GM21381 (cell line): ENCODE data around the gene UBE3B.

Experiments used
- ATAC-seq: cut with Tn5 transposase; IDR thresholded peaks from one replicate; pipeline ENCODE4 v1.9.1; 2021; ENCODE audit warnings: mild to moderate bottlenecking, moderate library complexity; ENCODE audit not compliant: unreplicated experiment

UBE3B gene

GRCh38 chr12:109448707-109449390 lies 28.6 kb upstream of the UBE3B start:
- ATAC-seq = no peak

DNA sequence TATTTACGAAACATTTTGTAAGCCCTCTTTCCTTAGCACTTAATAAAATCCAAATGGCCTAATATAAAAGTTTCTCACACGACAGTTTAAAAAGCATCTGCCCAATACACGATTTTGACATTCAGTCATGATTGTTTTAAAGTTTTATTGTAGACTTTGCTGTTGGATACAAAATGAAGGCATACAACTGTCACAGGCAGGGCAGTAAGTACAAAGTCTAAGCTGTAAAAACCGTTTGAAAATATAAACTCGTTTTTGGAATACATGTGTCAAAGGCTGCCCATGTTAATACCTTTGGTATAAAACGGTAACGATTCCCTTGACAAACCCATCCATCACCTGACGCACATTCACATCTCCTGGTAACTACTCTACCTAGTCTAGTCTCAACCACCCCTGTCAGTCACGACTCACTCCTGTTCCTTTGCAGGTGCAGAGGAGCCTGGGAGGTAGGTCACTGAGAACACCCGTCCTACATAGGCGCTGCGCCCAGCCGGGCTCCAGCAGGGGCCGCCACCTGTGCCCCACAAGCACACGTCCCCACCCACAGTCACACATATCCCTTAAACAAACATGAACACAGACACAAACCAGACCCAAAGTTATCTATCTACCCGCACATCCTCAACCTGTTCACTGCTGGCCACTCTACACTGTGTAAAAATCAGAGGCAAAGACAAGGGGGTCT lies 27.4 kb upstream of the UBE3B start:
- ATAC-seq = no peak

DNA sequence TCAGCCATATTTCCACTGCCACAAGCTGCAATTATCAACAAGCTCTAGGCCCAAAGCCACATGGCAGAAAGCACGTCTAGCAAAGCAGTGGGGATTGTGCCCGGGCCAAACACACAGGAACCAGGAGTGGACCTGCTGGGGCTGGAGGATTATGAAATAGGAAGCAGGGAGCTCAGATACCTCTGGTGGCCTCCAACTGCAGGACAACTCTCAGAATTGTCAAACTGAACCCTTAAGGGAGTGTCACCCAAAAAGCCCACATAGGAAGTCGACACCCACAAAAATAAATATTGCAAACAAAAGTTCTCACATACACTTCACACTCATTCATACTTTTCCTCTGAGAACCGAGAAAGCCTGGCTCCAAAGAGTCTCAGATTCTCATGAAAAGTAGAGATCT lies 26.5 kb upstream of the UBE3B start:
- ATAC-seq = no peak

- ATAC-seq = no peak
These were observed 26.0 kb upstream of the UBE3B start for GRCh38 chr12:109451400-109451799.

GRCh38 chr12:109452489-109452888 lies 24.9 kb upstream of the UBE3B start:
- no peak for ATAC-seq

DNA sequence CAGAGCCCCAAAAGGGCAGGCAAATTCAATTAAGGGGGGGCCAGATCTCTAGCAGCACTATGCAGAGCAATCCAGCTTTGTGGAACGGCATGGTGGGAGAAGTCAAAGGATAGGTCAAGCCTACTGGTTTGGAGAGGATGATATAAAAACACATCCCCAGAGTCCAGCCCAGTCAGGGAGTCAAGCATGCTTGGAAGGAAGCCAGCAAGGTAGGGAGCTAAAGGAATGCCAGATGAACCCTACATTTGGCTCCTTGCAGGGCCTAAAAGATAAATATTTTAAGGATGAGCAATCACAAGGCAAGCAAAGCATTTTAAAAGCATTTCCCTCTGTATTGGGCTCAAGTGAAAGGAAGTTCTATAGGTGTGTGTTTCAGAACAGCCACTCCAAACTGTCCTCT lies 21.7 kb upstream of the UBE3B start:
- ATAC-seq = no peak

- ATAC-seq = no peak
These were observed 19.3 kb upstream of the UBE3B start for GRCh38 chr12:109458086-109458485.

DNA sequence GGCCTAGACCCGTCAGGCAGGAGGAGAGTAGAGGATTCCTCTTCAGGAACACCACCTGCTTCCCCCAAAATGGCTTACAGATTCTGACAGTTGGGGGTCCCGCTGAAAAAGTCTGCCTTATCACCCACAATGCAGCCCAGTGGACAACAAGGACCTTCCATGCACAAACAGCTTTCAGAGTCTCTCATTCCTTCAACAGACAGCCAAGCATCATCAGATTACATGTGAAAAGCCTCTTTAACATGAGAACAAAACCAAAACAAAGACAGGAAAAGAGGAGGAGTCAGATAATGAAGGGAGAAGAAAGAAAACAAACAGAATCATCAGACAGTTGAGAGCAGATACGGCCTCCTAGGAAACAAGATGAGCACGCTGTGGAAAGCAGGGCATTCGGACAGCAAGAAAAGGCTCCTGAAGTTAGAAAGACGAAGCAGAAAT lies 18.6 kb upstream of the UBE3B start:
- ATAC-seq = no peak

DNA sequence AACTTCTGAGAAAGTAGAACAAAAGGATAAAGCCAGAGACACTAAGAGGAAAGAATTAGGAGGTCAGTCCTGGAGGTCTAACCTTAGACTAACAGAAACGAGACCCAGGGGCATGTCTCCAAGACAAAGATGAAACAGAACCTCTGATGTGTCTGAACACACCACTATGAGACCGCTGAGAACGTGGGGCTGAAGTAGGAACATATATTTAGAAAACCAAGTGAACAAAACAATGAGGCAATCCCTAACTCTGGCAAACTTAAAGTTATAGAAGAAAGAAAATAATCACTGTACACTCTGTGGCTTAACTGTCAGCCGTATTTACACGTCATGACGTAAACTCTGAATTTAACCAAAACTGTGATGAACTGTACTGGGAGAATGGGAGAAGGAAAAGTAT lies 18.2 kb upstream of the UBE3B start:
- no peak for ATAC-seq

GRCh38 chr12:109460538-109460937 lies 16.9 kb upstream of the UBE3B start:
- no peak for ATAC-seq

DNA sequence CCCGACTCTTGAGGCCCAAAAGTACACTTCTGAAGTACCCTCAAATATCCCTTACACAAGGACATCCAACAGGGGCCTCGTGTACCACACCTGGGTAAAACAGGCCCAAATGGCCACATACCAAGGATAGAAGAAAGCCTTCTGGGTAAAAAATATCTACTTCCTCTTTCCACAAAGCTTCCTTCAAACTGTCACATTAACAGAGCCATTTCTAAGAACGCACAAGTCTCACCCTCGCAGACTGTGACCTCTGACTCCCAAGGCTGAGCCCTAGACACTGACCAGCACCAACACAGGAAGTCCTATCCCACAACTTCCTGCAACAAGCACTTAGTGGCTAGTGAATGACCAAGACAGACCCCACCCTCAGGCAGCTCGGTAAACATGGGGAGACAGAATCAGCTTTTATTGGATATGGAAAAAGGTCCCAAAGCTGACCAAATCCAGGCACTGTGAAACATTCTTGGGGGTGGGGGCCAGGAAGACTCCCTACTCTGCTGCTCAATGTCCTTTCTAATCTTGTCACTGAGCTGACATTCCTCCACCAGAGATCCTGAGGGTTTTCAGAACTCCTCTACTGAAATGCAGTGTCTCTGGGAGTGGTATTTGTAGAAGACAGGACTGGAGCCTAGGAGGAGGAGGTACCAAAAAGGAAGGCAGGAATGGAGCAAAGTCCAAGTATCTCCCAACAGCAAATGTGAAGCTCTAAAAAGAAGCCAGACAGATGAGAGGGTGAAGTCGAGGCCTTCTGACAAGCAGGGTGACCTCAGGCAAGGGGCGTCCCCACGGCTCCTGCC lies 16.2 kb upstream of the UBE3B start:
- no peak for ATAC-seq

- ATAC-seq = no peak
These were observed 15.3 kb upstream of the UBE3B start for GRCh38 chr12:109461846-109462756.

DNA sequence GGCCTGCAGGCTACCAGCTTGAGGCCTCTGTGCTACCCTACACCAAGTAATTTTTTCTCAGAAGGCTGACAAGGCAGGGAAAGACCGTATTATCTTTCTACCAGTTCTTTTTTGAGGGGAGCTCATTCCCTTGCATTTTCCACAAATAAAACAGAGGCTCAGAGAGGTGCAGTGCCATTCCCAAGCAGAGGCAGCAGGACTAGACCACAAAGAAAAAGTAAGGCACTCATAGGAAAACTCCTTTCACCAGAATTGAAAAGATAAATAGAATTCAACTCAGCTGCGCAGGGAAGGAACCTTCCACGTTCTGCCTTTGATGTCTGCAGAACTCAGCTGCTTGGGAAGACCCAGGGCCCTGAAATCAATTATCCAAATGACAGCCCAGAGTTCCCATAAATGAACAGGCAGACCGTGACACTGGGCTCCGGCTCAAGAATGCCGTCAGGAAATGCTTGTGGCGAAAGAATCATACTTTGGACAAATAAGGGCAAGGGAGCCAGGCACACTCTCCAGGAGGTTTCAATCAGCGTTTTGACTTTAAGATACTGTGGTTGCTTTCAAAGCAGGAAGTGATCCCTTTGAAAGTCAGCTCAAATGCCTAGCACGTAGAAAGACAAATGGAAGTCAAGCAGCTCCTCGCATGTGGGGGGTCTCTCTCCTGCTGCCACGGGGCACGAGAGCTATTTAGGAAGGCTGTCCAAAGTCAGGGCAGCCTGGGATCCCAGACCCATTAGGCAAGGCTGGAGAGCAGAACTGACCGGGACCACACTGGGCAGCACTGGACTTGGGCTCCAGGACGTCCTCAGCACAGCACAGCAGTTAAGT lies 14.4 kb upstream of the UBE3B start:
- ATAC-seq = no peak

DNA sequence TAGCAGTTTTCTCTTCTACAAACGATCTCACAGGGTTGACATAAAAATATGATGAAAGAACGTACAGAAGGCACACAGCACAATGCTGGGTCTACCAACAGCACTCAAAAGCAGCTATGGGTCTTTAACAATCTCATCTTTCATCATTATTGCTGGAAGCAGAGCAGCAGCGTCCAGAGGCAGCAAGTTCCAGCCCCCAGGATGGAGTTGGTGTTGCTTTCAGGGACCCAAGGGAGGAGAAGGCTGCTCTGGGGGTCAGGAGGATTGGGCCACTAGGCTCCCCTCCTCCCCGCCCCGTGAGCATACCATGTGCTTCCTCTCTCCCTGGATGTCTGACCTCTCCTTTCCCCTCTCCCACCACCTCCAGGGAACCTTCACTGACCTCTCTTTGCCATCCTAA lies 13.7 kb upstream of the UBE3B start:
- ATAC-seq = no peak

DNA sequence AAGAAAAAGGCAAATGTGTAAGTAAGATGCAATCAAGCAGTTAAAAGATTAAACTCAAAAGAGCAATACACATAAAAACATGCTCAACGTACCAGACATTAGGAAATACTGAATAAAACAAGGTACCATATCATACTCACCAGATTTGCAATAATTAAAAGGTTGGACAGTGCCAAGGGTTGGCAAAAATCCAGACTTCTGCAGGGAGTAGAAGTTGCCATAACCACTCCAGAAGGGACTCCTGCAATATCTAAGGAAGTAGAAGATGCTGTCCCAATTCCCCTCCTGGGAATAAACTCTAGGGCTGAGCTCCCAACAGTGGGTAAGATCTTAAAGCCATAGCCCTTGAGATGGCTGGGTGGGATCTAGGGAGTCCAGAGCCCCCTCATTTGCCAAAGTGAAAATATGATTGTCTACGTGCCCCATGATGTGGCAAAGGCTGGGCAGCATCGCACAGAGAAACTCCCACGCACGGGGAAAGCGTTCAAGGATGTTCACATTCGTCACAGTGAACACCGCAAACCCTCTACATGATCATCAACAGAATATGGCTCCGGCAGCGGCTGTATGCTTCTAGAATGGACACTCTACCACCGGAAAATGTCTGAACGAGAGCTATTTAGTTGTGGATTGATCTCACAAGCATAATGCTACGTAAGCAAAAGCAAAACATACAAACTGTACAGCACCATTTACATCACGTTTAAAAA lies 12.6 kb upstream of the UBE3B start:
- ATAC-seq = no peak

DNA sequence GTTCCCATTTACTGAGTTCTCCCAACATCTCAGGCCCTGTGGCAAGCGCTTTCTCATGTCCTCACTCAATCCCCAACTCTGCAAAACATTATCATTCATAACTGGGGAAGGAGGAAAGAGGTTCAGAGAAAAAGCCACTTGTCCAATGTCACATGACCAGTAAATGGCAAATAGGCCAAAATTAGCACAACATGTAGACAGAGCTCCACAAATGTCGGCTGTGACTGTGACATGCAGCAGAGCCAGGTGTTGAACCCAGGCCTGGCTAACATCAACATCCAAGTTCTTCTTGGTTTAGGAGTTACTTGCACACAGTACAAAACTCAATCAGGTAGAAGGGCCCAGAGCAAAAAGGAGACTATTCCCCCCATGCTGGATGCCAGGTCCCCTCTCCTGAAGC lies 11.1 kb upstream of the UBE3B start:
- ATAC-seq = no peak

DNA sequence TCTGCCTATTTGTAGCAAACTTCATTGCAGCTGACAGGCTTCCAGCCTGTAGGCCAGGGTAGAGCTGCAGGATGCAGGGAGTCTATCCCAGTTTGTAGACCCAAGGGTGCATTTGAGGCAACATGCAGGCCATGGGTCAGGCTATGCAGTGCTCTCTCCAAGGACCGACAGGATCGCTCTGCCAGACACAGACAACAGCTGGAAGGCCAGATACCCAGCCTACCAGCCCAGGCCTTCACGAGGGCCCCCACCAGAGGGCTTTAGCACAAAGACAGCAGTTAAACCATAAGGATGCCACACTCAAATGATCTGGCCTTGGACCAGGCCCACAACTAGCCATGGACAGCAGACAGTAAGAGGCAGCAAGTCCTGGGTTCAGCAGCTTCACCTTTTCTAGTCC lies 10.6 kb upstream of the UBE3B start:
- ATAC-seq = no peak

DNA sequence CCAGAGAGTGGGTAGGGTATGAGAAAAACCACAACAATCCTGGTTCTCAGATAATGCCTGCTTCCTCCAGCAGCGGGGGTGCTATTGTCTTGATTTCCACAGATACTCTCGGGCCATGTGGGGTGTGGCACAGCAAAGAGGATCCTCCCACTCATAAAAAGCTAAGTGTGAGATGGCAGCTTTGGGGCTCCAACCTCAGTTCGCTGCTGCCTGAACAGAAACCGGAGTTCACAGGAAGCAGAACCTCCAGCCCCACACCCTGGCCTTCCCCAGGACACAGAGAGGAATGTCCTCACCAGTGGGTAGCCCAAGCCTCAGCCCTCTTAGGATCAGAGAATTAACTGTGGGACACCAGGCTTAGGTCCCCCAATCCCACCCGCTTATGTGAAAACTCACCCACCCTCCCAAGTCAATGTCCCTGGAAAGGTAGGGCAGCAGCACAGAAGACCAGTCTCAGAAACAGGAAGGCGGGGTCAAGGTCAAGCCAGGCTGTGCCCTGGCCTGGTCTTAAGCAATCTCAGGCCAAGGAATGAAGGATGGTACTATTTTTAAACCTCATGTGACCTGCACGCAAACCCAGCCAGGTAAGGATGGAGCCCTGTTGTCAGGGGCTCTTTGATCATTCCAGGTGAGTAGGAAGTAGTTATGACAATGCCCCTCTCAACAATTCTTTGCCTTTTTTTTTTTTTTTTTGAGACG lies 9.3 kb upstream of the UBE3B start:
- ATAC-seq = no peak

- ATAC-seq = no peak
These were observed 7.9 kb upstream of the UBE3B start for GRCh38 chr12:109469517-109469916.
